HG03558 (cell line): ENCODE data around the gene STMN3.

Experiments used
- ATAC-seq: cut with Tn5 transposase; IDR thresholded peaks from one replicate; pipeline ENCODE4 v1.9.1; 2021; ENCODE audit warnings: moderate number of reproducible peaks; ENCODE audit not compliant: unreplicated experiment; ENCODE audit errors: extremely low read depth

Gene STMN3

DNA sequence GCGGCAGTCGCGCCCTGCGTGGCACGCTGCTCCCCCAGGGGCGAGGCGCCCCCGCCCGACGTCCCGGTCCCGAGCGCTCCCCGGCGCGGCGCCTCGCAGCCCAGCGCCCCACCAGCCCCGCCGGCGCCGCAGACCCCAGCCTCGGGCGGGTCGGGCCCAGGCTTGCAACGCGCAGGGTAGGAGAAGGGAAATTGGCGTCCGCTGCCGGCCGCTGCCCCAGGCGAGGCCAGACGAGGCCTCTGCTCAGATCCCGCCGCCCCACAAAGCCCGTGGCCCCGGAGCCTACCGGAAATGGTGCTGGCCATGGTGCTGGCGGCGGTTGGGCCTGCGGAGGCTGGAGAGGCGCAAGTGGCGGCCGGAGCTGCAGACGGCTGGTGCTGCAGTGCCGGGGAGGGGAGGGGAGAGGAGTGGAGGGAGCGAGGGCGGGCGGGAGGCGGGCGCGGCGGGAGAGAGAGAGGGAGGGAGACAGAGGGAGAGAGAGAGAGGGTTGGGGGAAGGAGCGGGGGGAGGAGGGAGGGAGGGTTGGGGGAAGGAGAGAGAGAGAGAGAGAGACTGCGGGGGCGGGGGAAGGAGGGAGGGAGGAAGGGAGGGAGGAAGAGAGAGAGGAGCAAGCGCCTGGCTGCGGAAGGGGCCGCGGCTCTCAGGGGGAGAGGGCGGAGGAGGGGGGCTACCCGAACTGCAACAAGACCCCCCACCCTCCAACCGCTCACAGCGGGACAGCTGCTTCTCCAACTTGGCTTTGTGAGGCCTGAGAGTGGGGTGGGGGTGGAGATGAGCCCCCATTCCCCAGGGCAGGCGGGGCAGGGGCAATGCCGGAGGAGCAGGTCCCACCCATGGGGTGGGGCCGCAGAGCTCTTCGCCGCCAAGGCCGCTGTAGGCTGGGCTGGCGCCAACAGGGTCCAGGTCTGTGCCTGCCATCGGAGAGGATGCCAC, at the start of gene STMN3:
STMN3 (minus strand) TSS at position 384 of the 933 bp plus-strand sequence; CDS start at position 305, 79 bp downstream.
- no peak for ATAC-seq

DNA sequence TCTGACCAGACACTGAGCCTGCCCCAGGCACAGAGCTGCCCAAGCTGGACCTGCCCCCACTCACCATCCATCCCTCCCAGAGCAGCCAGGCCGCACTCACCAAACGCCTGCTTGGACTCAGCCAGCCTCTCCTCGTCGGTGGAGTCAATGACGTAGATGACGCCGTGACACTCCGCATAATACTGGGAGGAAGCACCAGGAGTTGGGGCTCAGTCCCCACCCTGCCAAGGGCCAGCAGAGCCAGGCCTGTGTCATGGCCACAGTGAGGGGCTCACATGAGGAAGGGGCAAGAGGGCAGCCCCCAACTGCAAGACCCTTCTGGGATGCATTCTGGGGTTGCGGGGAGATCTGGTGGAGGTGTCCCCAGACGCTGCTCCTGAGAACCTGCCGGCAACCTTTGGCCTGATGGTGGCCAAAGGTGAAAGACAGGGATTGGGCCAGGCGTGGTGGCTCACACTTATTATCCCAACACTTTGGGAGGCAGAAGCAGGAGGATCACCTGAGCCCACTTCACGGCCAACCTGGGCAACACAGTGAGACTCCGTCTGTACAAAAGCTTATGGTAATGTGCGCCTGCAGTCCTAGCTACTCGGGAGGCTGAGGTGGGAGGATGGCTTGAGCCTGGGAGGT, 48.9 kb upstream of the STMN3 start:
- no peak for ATAC-seq

DNA sequence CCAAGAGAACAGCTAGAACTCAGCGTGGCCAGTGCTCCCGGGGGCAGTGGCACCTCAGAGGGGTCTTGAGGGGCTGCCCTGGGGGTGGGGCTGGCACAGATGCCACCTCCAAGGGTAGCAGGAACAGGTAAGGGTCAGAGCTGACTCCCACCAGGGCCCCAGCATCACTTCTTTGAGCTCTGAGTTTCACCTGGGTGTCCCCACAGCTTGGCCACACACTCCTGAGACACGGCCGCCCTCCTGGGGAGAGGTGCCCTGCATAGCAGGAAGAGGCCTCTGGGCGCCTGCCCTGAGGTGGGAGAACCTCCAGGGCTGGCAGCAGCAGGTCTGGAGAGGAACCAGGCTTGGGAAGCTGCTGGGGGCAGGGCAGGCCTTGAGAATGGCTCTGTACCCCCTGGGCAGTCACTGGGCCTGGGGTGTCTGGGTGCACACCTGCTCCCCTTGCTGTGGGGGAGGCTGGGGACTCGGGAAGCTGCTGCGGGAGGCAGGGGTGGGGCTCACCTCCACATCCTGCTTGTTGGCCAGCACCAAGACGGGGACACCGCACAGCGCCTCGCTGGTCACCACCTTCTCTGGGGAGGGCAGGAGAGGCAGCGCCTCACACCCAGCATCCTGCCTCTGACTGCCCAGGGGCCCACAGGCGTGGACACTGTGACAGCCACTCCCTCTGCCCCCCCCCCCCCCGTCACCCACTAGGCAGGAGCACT, 48.3 kb upstream of the STMN3 start:
- no peak for ATAC-seq

DNA sequence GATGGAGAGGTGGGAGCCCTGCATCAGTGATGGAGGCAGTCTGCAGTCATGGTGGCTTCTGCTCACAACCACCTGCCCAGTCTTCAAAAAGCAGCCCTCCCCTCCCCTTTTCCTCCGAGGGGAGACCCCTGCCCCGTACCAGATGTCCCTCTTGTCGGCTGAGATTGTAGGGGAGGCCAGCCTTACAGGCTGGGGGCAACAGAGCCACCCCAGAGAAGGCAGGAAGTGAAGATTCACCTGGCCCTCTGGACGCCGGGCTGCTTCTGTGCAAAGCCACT, 47.8 kb upstream of the STMN3 start:
- ATAC-seq: no peak

DNA sequence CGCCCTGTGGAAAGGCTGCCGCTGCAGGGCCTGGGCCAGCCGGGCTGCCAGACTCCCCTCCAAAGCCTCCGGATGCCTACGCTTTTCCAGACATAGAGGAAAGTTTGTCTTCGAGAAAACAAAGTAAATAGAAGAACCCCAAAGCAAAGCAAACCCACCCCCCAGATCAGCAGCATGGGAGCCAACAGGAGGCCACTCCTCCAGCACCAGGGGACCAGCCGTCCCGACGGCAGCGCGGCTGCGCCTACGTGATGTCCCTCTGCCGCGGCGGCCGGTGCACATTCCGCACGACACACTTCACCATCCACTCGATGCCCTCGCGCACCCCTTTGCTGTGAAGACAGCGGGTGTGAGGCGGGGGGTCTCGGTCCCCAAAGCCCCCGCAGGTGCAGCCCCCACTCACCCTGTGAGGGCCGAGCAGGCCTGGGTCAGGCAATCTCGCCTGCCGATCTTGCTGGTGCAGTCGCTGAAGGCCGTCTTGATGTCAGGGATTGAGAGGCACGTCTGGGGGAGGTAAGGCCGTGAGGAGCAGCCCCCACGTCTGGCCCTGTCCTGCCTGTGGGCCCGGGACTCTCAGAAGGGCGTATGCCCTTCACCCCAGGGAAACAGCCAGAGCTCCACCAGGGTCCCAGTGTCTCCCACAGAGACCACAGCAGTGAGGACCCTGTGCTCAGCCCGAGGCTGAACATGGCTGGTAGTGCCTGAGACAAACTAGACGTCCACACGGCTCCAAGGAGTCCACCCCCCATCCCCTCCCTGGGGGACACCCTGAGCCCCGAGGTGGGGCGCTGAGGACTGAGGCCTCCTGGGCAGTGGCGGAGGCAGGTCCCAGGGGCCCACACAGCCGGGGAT, 47.2 kb upstream of the STMN3 start:
- no peak for ATAC-seq

DNA sequence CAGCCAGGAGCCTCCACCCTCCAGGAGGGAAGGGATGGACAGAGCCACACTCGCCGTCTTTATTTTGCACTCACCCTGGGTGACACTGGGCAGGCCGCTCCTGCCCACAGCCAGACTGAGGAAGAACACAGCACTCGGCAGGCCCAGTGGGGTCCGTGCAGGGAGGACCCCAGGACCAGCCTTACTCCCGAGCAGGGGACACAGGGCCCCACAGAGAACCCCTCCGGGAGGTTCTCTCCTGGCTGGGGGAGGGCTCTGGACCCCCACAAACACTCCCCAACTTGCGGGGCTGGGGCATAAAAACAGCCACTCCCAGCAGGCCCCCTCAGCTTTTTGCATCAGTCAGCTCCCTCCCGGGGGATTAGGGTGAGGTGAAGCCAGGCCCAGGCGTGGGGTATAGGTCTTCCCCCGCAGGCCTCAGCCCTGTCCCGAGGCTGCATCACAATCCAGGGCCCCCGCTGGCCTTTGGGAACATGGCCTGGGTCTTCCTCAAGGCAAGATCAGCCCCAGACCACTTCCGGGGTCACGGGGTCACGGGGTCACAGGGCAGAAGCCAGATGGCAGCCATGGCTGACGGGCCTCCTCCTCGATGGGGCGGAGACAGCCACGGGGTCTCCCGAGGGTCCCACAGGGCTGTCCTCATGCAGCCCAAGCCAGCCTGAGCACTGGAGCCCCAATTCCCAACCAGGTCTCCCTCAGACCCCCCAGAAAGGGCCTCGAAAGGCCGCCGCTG, 46.4 kb upstream of the STMN3 start:
- ATAC-seq: no peak

DNA sequence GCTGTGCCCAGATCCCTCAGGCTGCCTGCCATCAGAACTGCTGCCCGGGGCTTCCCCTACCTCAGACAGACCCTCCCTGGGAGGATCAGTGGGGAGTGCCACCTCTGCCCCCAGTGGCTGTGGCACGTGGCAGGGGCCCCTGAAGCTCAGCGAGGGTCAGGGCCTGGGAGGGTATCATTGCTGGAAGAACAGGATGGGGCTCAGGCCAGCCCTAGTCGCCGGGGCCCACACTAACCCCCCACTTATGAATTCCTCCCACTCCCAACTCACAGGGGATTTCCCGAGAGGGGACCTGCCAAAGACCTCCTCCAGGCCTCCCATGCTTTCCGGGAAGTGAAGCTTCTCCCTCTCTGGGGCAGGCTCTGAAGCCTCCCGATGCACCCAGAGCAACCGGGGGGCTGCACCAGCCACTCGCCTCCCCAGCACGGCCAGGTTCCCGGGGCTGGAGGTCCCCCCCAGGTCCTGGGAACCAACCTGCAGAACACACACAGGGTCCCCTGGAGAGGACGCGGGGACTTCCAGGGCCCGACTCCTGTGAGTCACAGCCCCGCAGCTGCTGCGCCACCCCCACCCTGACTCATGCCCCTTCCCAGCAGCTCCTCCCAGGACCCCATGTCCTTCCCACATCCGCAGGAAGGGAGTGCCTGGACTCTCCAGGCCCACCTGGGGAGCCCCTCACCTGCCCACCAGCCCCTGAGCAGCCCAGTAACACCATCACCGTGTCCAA, 45.7 kb upstream of the STMN3 start:
- ATAC-seq: no peak

DNA sequence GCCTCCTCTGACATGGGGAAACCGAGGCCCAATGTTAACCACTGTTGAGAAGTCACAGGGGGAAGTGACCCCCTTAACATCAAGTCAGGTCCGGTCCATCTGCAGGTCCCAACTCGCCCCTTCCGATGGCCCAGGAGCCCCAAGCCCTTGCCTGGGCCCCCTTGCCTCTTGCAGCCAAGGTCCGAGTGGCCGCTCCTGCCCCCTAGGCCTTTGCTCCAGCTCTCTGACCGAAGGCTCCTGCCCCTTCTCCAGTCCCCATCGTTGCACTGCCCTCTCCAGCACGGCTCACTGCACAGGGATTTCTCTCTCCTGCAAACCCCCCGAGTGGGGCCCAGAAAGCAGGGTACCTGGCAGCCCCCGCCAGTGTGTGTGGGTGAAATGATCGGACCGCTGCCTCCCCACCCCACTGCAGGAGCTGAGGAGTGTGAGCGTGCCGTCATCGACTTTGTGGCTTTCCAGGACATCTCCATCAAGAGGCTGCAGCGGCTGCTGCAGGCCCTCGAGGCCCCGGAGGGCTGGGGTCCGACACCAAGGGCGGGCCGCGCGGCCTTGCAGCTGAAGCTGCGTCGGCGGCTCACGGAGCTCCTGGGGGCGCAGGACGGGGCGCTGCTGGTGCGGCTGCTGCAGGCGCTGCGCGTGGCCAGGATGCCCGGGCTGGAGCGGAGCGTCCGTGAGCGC, 44.8 kb upstream of the STMN3 start:
- ATAC-seq: no peak

DNA sequence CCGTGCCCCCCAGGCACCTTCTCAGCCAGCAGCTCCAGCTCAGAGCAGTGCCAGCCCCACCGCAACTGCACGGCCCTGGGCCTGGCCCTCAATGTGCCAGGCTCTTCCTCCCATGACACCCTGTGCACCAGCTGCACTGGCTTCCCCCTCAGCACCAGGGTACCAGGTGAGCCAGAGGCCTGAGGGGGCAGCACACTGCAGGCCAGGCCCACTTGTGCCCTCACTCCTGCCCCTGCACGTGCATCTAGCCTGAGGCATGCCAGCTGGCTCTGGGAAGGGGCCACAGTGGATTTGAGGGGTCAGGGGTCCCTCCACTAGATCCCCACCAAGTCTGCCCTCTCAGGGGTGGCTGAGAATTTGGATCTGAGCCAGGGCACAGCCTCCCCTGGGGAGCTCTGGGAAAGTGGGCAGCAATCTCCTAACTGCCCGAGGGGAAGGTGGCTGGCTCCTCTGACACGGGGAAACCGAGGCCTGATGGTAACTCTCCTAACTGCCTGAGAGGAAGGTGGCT, 44.2 kb upstream of the STMN3 start:
- no peak for ATAC-seq

DNA sequence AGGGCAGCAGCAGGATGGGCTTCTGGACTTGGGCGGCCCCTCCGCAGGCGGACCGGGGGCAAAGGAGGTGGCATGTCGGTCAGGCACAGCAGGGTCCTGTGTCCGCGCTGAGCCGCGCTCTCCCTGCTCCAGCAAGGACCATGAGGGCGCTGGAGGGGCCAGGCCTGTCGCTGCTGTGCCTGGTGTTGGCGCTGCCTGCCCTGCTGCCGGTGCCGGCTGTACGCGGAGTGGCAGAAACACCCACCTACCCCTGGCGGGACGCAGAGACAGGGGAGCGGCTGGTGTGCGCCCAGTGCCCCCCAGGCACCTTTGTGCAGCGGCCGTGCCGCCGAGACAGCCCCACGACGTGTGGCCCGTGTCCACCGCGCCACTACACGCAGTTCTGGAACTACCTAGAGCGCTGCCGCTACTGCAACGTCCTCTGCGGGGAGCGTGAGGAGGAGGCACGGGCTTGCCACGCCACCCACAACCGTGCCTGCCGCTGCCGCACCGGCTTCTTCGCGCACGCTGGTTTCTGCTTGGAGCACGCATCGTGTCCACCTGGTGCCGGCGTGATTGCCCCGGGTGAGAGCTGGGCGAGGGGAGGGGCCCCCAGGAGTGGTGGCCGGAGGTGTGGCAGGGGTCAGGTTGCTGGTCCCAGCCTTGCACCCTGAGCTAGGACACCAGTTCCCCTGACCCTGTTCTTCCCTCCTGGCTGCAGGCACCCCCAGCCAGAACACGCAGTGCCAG, 43.6 kb upstream of the STMN3 start, which contains the start of gene TNFRSF6B:
TNFRSF6B (plus strand) TSS at position 25 of the 729 bp plus-strand sequence; CDS start at position 141, 116 bp downstream.
- ATAC-seq: no peak

DNA sequence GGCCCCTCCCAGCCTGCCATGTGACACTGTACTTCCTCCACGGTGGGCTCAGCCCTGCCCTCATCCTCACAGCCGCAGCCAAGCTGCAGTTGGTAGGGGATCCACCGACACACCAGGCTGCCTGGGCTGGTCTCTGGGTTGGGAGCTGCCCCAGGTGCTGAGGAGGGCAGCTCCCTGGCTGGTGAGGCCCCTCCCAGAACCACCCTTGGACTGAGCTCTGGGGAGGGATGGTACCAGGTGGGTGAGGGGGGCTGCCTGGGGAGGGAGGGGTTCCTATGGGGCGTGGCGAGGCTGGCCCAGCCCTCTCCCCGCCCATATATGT, 43.0 kb upstream of the STMN3 start:
- no peak for ATAC-seq

DNA sequence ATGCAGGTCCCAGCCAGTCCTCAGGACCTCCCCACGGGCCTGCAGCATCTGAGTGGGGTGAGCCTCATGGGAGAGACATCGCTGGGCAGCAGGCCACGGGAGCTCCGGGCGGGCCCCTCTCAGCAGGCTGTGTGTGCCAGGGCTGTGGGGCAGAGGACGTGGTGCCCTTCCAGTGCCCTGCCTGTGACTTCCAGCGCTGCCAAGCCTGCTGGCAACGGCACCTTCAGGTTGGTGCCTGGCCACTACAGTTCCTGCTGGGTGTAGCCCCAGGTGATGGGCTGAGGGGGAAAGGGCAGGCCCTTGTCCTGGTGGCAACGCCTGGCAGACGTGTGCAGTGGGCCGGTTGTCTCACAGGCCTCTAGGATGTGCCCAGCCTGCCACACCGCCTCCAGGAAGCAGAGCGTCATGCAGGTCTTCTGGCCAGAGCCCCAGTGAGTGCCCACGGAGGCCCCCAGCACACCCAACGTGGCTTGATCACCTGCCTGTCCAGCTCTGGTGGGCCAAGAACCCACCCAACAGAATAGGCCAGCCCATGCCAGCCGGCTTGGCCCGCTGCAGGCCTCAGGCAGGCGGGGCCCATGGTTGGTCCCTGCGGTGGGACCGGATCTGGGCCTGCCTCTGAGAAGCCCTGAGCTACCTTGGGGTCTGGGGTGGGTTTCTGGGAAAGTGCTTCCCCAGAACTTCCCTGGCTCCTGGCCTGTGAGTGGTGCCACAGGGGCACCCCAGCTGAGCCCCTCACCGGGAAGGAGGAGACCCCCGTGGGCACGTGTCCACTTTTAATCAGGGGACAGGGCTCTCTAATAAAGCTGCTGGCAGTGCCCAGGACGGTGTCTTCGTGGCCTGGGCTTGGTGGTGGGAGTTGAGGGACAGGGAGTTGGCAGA, 42.4 kb upstream of the STMN3 start:
- no peak for ATAC-seq

DNA sequence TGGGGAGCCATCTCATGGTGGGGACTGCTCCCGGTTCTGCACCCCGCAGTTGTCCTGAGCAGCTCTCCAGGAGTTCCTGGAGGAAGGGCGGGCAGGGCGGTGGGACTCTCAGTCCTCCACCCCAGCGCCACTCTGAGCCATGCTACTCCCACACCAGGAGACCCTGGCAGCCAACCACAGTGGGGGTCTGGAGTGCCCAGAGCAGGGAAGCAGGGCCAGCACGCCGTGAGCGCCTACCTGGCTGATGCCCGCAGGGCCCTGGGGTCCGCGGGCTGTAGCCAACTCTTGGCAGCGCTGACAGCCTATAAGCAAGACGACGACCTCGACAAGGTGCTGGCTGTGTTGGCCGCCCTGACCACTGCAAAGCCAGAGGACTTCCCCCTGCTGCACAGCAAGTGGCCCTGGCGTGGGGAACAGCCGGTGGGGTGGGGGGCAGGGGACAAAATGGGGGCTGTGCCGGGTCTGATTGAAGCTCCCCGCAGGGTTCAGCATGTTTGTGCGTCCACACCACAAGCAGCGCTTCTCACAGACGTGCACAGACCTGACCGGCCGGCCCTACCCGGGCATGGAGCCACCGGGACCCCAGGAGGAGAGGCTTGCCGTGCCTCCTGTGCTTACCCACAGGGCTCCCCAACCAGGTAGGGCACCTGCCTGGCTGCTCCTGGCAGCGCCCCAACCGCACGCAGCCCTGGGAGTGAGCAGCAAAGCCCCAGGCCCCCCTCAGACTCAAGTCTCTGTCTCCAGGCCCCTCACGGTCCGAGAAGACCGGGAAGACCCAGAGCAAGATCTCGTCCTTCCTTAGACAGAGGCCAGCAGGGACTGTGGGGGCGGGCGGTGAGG, 41.6 kb upstream of the STMN3 start:
- ATAC-seq: no peak

DNA sequence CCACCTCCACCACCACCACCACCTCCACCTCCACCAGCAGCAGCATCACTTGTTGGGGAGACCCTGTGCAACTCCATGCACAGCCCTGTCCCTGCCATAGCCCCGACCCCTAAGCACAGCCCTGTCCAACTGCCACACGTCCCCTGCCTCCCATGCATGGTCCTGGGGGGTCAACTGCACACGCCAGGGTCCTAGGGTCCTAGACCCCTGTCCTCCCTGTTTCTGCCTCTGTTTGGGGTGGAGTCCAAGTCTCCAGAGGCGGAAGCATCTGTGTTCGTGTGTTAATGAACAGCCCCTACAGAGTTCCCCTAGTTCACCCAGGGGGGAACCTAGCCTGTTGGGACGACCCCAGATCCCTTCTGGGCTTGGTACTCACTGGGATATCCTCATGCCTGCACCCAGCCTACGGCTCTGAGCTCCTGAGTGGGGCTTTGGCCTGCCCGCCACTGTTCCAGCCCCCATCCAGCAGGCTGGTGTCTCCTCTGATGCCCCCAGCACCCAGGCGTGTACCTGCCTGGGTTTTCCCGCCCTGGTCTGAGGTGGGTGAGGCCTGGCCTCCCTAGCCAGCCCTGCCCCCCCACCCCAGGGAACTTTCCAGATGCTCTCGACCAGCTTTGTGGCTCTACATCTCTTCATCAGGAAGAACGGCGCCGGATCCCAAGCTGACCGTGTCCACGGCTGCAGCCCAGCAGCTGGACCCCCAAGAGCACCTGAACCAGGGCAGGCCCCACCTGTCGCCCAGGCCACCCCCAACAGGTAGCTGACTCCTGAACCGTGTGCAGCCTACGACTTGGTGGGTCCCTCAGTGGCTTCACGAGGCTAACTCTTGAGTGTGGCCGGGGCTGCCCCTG, 40.7 kb upstream of the STMN3 start:
- no peak for ATAC-seq
